Measurements from ENCODE around the gene NLRC5.
"Not testable (repeated sequence)": the region's sequence is repeated elsewhere in the genome, so short reads cannot be mapped to it uniquely, and the experiment has no call there.

The NLRC5 gene

DNA sequence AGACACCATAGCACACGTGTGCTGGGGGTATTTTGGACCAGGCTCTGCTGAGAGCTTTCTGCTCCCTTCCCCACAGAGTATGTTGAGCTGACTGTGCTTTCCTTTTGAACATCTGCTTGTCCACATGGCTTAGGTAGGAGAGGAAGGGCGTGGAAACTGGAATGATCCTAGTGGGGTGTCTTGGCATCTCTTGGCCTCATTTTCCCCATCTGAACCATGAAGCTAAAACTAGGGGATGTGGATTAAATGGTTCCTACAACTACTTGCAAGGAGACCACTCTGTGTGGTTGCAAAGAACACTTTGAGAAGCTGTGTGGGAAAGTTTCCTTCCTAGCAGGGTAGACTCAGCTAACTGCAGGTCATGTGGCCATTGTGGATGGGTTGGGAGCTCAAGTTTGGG is 6.7 kb upstream of the NLRC5 start:
- DNase-seq (ENCODE audit: low read depth in 3 of 3, low spot score in 1 of 3) = no peak

DNA sequence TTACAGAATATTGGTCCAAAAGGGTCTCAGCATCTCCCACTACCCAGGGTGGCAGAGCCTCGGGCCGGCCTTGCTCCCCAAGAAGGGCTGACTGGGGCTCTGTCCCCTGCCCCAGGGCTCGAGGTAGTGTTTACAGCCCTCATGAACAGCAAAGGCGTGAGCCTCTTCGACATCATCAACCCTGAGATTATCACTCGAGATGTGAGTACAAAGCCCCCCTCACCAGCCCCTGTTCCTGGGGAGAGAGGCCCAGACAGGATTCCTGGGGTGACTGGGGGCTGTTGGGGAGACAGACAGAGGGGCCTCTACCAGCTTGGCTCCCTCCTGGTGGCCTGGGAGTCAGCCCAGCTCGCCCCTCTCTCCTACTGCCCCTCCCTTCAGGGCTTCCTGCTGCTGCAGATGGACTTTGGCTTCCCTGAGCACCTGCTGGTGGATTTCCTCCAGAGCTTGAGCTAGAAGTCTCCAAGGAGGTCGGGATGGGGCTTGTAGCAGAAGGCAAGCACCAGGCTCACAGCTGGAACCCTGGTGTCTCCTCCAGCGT is 6.1 kb upstream of the NLRC5 start:
- no peak for DNase-seq (ENCODE audit: low read depth in 3 of 3, low spot score in 1 of 3)

DNA sequence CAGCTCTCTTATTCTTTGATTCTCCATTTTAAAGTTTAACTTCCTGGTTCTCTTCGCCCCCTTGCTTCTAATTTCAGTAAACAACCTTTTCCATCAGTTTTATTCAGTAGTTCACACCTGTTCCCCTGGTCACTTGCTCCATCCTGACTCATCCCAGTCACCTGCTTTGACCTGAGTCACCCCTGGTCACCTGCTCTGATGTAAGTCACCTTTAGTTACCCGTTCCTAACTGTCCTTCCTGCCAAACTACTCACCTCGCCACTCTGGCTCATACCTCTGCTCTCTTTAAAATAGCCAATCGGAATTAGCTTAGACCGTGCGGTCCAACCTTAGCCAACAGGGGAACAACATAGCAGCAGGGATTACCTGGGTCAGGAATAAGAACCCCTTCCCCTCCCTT is 4.7 kb upstream of the NLRC5 start:
- no peak for DNase-seq (ENCODE audit: low read depth in 3 of 3, low spot score in 1 of 3)

DNA sequence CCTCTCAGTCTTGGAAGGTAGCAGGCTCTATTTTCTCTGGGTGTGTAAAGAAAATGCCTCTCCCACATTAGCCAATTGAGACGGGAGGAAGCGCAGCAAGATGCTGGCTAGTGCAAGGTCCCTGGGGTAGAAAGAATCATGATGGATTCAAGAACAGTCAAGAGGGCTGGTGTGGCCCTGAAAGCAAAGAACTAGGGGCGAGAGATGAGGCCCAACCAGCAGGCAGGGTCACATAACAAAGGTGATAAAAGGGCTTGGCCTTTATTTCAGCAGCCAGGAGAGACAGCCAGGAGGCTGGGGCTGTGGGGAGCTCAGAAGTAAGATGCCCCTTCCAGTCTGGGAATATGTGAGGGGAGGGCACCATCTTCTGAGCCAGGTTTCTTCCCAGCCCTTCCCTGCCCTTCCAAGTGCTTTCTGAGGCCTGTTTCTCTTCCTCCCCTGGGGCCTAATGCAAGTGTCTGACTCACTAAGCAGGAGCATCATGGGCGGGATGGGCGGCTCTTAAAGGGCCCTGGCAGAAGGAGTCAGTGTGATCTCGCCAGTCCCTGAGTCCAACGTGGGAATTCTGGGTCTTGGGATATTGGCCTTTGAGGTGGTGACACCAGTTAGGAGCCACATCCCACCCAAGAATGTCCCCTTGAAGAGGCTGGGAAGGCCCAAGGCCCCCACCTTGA is 3.9 kb upstream of the NLRC5 start:
- DNase-seq (ENCODE audit: low read depth in 3 of 3, low spot score in 1 of 3) = no peak

DNA sequence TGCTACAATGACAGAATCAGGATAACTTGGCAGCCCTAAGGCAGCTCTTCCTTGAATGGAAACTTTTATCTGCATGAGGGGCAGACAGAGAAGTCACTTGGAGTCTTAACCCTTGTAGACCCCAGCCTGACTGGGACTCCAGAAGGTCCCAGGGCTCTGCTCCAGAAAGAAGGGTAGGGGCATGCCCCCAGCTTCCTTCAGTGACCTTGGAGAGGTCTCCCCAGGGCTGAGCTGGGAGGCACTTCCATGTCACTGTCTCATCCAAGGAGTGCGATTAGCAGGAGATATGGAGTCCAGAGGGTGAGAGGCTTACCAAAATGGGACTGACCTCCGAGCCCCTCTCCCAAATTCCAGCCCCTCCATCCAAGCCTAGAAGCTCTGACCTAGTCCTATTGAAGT is 3.4 kb upstream of the NLRC5 start:
- DNase-seq (ENCODE audit: low read depth in 3 of 3, low spot score in 1 of 3) = no peak

DNA sequence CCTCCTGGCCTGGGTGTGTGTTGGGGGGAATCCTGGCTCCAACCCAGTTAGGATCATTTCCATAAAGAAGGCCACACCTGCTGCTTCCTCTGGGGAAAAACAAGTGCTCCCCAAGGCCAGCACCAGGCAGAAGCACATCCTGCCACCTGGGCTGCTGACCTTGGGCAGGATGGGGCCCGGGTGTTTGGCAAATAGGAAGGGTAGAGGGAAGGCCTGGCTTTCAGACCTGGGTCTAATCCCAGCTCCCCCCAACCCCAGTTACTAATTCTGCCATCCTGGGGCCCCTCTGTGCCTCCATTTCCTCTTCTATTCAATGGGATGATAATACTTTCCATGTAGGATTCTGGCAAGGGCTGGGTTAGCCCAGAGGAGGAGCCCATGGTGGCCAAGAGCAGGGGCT is 3.0 kb upstream of the NLRC5 start:
- no peak for DNase-seq (ENCODE audit: low read depth in 3 of 3, low spot score in 1 of 3)

DNA sequence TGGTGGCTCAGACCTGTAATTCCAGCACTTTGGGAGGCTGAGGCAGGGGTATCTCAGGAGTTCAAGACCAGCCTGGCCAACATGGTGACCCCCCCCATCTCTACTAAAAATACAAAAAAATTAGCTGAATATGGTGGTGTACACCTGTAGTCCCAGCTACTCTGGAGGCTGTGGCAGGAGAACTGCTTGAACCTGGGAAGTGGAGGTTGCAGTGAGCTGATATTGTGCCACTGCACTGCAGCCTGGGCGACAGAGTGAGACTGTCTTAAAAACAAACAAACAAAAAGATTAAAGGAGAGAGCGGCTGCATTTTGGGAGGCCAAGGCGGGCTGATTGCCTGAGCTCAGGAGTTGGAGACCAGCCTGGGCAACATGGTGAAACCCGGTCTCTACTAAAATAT is 2.4 kb upstream of the NLRC5 start:
- not testable (repeated sequence) for DNase-seq (ENCODE audit: low read depth in 3 of 3, low spot score in 1 of 3)

DNA sequence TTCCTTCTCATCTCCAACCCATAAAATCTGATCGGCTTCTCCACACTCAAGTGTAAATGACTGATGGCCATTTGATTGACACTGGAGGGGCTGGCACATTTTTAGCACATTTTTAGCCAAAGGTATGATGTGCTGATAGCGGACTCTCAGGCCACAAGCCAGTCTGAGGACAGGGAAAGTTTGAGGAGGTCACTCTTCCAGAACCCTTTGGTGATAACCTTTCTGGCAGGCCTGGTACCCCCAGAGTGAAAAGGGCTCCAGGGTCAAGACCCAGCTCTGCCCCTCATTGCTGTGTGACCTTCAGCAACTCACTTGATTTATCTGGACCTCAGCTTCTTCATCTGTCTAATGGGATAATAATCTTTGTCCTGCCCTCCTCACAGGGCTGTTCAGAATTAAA is 1.7 kb upstream of the NLRC5 start:
- DNase-seq (ENCODE audit: low read depth in 3 of 3, low spot score in 1 of 3) = no peak

DNA sequence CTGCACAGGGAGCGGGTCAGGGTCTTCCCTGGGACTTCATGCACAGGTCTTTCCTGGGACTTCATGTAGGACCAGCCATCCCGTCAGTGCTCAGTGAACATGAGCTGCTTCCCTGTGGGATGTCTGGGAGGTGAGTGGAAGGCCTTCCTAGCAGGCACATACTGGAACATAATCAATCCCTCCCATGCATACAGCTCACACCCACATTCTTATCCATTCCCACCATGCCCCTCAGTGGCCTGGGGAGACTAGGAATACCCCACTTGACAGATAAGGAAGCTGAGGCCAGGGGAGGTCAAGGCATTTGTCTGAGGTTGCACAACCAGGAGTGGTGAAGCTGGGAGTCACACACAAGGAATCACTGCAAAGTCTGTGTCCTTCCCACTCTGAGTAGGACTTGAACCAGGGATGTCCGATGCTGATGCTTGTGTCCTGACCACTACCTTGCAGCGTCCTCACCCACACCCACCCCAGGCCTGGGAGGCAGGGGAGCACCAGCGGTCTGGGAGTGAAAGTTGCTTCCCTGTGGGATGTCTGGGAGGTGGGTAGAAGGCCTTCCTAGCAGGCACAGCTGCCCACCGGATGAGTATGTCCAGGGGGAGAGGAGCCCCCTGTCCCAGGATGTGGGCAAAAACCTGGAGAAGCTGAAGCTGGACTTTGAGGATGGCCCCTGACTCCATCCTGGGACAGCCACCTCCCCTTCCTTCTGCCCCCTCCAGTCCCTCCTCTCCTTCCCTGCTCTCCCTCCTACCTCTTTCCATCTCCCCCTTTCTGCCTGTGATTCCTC is 1.0 kb upstream of the NLRC5 start:
- no peak for DNase-seq (ENCODE audit: low read depth in 3 of 3, low spot score in 1 of 3)

DNA sequence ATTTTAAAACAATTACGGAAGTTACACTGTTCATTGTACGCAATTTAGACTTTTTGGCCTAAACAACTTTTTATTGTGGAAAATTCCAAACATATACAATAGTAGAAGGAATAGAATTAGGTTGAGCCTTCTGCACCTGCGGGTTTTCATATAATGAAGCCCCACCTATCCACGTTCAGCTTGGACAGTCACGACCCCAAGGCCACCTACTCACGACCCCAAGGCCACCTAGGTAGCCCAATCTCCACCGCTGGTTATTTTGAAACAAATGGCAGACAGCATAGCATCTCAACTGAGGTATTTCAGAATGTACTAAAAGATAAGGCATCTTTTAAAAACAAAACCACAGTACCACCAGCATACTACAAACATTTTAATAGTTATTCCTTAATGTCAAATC is 631 bp downstream of the NLRC5 start:
- DNase-seq (ENCODE audit: low read depth in 3 of 3, low spot score in 1 of 3) = no peak

DNA sequence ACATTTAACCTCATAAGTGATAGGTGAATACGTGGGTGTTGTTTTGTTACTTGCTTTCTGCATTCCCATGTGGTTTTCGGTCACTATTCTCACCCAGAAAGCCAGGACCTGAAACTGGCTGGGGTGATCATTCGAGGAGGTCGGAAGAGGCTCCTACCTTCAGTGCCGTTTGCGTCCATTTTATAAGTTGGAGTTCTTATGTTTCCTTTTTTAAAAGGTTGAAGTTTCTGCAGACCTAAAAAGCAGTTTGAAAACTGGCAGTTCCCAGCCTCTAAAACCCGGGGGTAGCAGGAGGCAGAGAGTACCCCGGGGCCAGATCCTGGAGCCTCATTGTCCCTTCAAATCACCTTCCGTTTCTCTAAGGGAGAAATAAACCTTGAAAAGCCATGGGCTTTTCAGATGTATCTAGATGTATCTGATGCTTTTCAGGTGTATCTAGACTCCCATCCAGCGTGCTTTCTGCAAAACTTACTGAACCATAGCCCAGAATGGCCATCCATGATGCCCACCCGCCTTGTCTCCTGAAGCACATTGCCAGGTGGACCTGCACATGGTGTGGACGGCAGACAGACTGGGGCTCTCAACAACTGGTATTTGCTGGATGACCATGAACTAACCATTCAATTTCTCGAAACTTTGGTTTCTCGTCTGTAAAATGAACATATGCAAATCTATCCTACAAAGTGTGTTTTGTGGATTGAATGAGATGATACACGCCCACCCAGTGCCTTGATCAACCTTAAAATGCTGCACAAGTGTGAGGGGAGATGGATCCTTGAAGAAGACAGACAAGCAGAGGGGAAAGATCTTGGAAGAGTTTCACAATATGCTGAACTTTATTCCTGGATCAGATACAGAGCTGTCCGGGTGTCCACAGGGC is 1.3 kb downstream of the NLRC5 start:
- no peak for DNase-seq (ENCODE audit: low read depth in 3 of 3, low spot score in 1 of 3)

DNA sequence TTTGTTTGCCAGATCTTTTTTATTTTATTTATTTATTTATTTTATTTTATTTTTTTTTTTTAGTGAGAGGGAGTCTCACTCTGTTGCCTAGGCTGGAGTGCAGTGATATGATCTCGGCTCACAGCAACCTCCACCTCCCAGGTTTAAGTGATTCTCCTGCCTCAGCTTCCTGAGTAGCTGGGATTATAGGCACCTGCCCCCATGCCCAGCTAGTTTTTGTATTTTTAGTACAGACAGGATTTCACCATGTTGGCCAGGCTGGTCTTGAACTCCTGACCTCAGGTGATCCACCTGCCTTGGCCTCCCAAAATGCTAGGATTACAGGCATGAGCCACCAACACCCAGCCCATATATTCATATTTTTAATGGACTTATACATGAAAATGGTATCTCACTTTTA is 3.1 kb downstream of the NLRC5 start:
- not testable (repeated sequence) for DNase-seq (ENCODE audit: low read depth in 3 of 3, low spot score in 1 of 3)

DNA sequence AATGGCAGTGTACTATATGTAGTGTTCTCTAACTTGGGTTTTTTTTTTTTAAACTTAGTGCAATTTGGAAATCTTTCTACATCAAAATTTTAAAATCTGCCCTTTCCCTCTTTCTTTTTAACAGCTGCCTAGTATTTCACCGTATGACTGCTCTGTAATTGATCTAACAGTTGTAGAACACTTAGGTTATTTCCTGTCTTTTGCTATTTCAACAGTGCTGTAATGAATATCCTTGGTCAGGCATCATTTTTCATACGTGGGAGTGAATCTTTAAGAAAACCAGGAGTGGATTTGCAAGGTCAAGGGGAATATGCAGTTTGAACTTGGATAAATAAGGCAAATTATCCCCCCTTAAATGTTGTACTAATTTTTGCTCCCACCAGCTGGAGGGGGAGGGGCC is 3.8 kb downstream of the NLRC5 start:
- no peak for DNase-seq (ENCODE audit: low read depth in 3 of 3, low spot score in 1 of 3)

DNA sequence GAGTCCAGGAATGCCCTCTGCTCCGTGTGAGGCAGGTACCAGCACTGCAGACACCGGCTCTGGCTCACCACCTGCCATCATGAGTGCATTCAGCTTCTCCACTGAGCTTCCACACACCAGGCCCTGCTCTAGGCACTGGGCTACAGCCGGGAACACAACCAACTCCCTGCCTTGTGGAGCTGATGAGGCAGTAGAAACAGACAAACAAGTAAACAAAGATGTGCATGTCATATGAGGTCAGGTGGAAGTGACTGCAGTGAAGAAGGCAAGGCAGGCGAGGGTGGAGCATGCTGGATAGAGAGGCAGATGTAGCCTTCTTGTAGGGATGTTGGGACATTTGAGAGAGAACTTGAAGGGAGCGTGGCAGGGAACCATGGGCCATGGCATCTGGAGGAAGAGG is 5.0 kb downstream of the NLRC5 start:
- no peak for DNase-seq (ENCODE audit: low read depth in 3 of 3, low spot score in 1 of 3)

DNA sequence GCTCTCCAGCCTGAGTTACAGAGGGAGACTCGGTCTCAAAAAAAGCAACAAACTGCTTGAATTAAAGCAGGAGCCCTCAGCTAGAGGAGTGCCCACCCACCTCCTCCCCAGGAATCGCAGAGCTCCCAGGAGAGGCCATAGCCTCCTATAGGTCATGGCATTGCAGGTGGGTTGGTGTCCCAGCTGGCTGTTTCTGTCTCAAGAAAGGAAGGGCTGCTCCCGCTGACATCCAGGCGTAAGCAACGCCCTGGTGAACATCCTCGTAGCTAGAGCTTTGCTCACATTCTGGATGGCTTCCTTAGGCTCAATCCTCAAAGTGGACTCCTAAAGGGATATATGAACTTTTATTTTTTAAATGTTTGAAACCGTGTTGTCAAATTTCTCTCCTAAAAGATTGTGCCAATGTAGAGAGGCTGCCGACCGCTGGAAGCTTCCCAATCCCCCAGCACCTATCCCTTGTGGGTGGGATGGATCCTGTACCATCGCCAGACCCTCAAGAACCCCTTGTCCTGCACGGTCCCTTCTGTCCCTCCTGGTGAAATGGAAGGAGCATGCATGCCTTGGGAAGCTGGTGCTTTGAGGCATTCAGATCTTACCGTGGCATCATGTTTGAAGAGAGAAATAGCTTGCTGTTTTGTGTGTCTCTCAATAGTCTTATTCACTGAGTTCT is 5.9 kb downstream of the NLRC5 start:
- no peak for DNase-seq (ENCODE audit: low read depth in 3 of 3, low spot score in 1 of 3)

DNA sequence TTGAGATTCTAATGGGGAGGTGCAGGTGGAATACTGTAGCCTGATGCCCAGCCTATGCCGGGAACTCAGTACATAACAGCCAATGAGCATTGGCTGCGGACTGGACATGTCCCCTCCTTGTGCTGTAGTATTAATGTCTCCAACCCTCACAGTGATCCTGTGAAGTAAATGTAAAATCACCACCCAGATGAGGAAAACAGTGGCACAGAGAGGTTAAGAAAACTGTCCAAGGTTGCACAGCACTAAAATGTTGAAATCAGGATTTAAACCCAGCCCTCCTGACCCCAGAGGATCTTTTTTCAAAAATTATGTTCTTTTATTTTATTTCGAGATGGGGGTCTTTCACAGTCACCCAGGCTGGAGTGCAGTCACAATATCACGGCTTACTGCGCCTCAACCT is 7.9 kb downstream of the NLRC5 start:
- no peak for DNase-seq (ENCODE audit: low read depth in 3 of 3, low spot score in 1 of 3)

DNA sequence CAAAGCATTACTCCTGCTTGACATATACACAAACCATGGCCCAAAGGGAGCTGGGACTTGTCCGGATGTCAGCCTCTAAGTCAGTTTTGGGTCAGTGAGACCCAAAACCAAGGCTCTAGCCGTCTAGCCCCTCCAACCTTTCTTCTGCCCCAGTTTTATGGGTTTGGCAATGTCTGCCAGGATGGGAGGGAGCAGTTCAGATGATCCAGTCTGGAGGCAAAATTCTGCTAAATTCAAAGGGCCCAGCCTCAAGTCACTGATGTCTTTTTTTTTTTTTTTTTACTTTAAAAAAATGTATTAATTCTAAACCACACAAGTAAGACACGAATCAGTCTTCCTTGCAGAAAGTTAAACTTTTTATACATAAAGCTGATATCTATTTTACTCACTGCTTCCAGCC is 8.6 kb downstream of the NLRC5 start:
- DNase-seq (ENCODE audit: low read depth in 3 of 3, low spot score in 1 of 3) = no peak

DNA sequence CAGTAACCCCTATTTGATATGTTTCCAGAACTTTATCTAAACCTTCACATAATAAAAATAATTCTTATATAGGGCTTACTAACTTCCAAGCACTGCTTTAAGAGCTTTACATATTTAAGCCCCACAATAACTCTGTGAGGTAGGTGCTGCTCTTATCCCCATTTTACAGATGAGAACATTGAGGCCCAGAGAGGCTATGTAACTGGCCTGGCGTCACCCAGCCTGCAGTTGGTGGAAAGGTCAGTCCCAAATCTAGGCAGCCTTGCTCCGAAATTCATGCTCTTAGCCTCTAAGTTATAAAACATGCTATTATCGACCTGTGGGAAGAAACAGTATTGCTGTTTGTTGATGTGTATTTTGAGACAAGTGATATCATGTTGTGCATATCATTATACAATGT is 9.0 kb downstream of the NLRC5 start:
- DNase-seq (ENCODE audit: low read depth in 3 of 3, low spot score in 1 of 3) = no peak

DNA sequence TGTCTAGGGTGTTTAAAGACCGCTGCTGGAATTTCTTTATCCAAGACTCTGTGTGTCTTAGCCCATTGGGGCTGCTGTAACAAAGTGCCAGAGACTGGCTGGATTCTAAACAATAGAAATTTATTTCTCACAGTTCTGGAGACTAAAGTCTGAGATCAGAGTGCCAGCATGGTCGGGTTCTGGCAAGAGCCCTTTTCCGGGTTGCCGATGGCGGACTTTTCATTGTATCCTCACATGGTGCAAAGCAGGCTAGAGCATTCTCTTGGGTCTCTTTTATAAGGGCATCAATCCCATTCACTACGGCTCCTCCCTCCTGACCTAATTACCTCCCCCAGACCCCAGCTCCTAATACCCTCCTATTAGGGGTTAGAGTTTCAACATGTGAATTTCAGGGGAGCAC is 9.5 kb downstream of the NLRC5 start:
- no peak for DNase-seq (ENCODE audit: low read depth in 3 of 3, low spot score in 1 of 3)

DNA sequence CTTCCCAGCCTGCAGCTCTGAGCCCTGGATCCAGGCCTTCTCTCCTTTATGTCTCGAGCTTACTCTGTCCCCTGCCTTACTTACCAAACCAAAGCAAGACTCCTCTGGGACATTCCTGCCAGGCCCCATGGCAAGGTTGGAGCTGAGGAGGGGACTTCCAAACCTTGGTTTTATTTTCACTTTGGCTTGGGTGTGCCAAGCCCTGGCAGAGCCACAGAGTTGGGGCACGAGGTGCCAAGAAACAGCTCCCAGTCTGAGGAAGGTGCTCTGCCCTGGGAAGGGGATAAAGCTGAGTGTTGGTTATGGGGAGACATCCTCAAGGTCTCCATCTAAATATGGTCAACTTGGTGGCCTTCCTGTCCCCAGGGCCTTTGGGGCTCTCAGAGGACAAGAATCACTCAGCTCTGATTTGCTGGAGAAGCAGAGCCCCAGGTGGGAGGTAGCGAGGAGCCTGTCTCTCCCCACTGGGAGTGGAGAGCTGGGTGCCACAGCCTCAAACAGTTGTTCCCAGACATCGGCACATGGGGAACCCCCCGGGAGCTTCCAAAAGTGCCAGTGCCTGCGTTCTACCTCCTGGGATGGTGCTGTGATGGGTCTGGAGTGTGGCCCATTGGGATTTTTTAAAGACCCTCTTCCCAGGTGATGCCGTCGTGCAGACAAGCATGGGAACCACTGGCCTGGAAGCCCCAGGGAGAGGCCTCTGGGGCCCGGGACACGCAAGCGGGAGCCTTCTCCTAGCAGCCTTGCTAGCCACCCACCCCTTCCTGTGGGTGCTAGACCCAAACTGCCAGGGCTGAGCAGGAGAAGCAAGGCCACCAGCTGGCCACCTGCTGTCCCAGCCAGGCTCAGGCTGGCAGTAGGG is 10.3 kb downstream of the NLRC5 start:
- no peak for DNase-seq (ENCODE audit: low read depth in 3 of 3, low spot score in 1 of 3)
